Kidney (tissue), 14 donors: ENCODE results near the gene SOX1. TPM values are rescaled to one million over a fixed set of nuclear protein-coding genes. Genes with fewer than 3 reads are reported as not detected.

ENCODE experiments used
- DNase-seq, 5 donors: peaks; one replicate each; pipeline ENCODE4 v3.0.0-alpha.2; 2013 to 2020
- FAIRE-seq: peaks from 2 replicates; lab custom pipeline; 2012; peaks lifted over from hg19 to GRCh38; lab: Jason Lieb, UNC
- H3K27ac ChIP-seq, 2 donors: one replicate each; pipeline ENCODE4 v1.7.0; 2013; ENCODE audit warnings: low read depth in 2 of 2, low read length in 2 of 2, inconsistent platforms in 1 of 2
- H3K27me3 ChIP-seq: one replicate; pipeline ENCODE4 v1.7.1; 2013; ENCODE audit warnings: low read length, inconsistent platforms; ENCODE audit not compliant: control insufficient read depth, insufficient read depth
- H3K36me3 ChIP-seq, 3 donors: one replicate each; pipeline versions ENCODE4 v1.7.0 to v1.7.1; 2013; ENCODE audit warnings: low read length in 3 of 3, control low read depth in 1 of 3, inconsistent platforms in 1 of 3; ENCODE audit not compliant: insufficient read depth in 3 of 3, control insufficient read depth in 2 of 3
- H3K4me1 ChIP-seq, 3 donors: one replicate each; pipeline versions ENCODE4 v1.7.0 to v1.7.1; 2013; ENCODE audit warnings: low read length in 3 of 3, inconsistent platforms in 1 of 3, low read depth in 1 of 3; ENCODE audit not compliant: control insufficient read depth in 2 of 3, insufficient read depth in 2 of 3
- H3K4me3 ChIP-seq, 3 donors: one replicate each; pipeline versions ENCODE4 v1.7.0 to v1.8.1; 2013; ENCODE audit warnings: low read length in 3 of 3, control low read depth in 1 of 3, inconsistent platforms in 1 of 3
- H3K9ac ChIP-seq, 3 donors: one replicate each; pipeline versions ENCODE4 v1.7.0 to v1.7.1; 2013; ENCODE audit warnings: low read length in 3 of 3, control low read depth in 1 of 3, inconsistent platforms in 1 of 3
- H3K9me3 ChIP-seq, 3 donors: one replicate each; pipeline versions ENCODE4 v1.7.0 to v1.7.1; 2013; ENCODE audit warnings: low read length in 3 of 3, control low read depth in 1 of 3, inconsistent platforms in 1 of 3; ENCODE audit not compliant: control insufficient read depth in 2 of 3, insufficient read depth in 1 of 3
- CTCF ChIP-seq: IDR thresholded peaks from 3 replicates; pipeline ENCODE4 v1.5.1; 2012; ENCODE audit warnings: mild to moderate bottlenecking, moderate library complexity, borderline replicate concordance; ENCODE audit not compliant: insufficient read depth; ENCODE audit errors: extremely low read depth
- intact Hi-C: fragments of 100-400 bp; cut with DNase I; formaldehyde crosslinking; loops from one replicate; pipeline ENCODE4 v1.11.1; 2022
- polyA plus RNA-seq: library from polyadenylated mRNA; stranded (reverse); fragments of 350-450 nt; fragmentation: Illumina TruSeq; extraction: RNeasy Lipid Tissue Mini Kit (QIAGEN cat#74804); gene quantifications from one replicate; pipeline ENCODE4 v1.2.3, GENCODE V29; 2014; ENCODE audit warnings: low read depth, low replicate concordance; ENCODE audit not compliant: insufficient read depth
- total RNA-seq: library from RNA; stranded (reverse); fragmentation: NEBNext Ultra II Directional; extraction: Animal tissue kit (Norgen Biotek cat#: 25700); gene quantifications from one replicate; pipeline ENCODE4 v1.2.1, GENCODE V29; 2021
- donor health status: control.
- donor health status: control.
- donor health status: control.
- donor health status: control.
- donor health status: control.
- donor health status: DM: yes; HTN: yes; CAD: no.
- donor health status: Normal renal cell carcinoma (clear cell type).

SOX1 gene
- total and polyA plus RNA-seq, 2 donors from 2014 or later, result not detected

- no peak for TF ChIP-seq CTCF
- intact Hi-C loops, result no loop called here
- FAIRE-seq, result no peak
- H3K4me3 ChIP-seq, result no peak overlapping the region
- H3K27me3 ChIP-seq, result peaks cover 70% of the 10 kb centered on the region
- H3K9ac ChIP-seq, result no peak overlapping the region
- DNase-seq, result no peak
- no peaks in the 10 kb centered on the region for H3K36me3 ChIP-seq
- H3K9me3 ChIP-seq, result no peaks in the 10 kb centered on the region
- H3K27ac ChIP-seq, result no peak overlapping the region
- H3K4me1 ChIP-seq, result no peaks in the 10 kb centered on the region
Observed at GRCh38 chr13:112058519-112058873, 8.5 kb upstream of the SOX1 start.

GRCh38 chr13:112058941-112059340, 8.0 kb upstream of the SOX1 start:
- Histone ChIP-seq H3K9ac (no peak overlapping the region), H3K9me3 (no peaks in the 10 kb centered on the region), H3K4me3 (no peak overlapping the region), H3K27ac (no peak overlapping the region), H3K36me3 (no peaks in the 10 kb centered on the region), H3K4me1 (no peaks in the 10 kb centered on the region), H3K27me3 (peaks cover 73% of the 10 kb centered on the region)
- TF ChIP-seq CTCF, result no peak
- DNase-seq (no peak), FAIRE-seq (no peak)
- intact Hi-C loops, result no loop called here

GRCh38 chr13:112059457-112060281, 7.3 kb upstream of the SOX1 start:
- no peak overlapping the region for H3K4me3 ChIP-seq
- H3K9ac ChIP-seq, result no peak overlapping the region
- no peaks in the 10 kb centered on the region for H3K9me3 ChIP-seq
- H3K4me1 ChIP-seq, result no peaks in the 10 kb centered on the region
- intact Hi-C loops, result no loop called here
- no peak overlapping the region for H3K27ac ChIP-seq
- DNase-seq (no peak), FAIRE-seq (no peak)
- H3K27me3 ChIP-seq, result peaks cover 73% of the 10 kb centered on the region
- H3K36me3 ChIP-seq, result no peaks in the 10 kb centered on the region
- no peak for TF ChIP-seq CTCF
